ENCODE data around the gene PIGO.

PIGO gene

GRCh38 chr9:35114840-35115628, 18.6 kb upstream of the PIGO start:
- peak overlapping the region; percentile 95 for H3K27ac ChIP-seq
- peak overlapping the region; percentile 80 for H3K9ac ChIP-seq
- TF ChIP-seq Cebpa-rat (IDR thresholded peaks at IDR 0.05), result no peak

GRCh38 chr9:35114113-35114839, 17.9 kb upstream of the PIGO start:
- Histone ChIP-seq H3K9me3 (no peaks in the 10 kb centered on the region), H4K20me1 (peaks cover 37% of the 10 kb centered on the region), H3K27me3 (no peaks in the 10 kb centered on the region), H3K4me1 (peaks cover 53% of the 10 kb centered on the region), H3K4me3 (peak overlapping the region; percentile 79), H3K9ac (peak overlapping the region; percentile 80), H3K27ac (peak overlapping the region; percentile 95), H3K4me2 (peak overlapping the region; percentile 98), H3K36me3 (no peaks in the 10 kb centered on the region)
- no peak for TF ChIP-seq Cebpa-rat (IDR thresholded peaks at IDR 0.05)

More at GRCh38 chr9:35114840-35115628, 18.6 kb upstream of the PIGO start:
- Histone ChIP-seq H3K4me1 (peaks cover 45% of the 10 kb centered on the region), H3K4me2 (peak overlapping the region; percentile 98), H3K36me3 (no peaks in the 10 kb centered on the region), H3K27me3 (no peaks in the 10 kb centered on the region), H4K20me1 (peaks cover 29% of the 10 kb centered on the region), H3K4me3 (peak overlapping the region; percentile 79), H3K9me3 (no peaks in the 10 kb centered on the region)

GRCh38 chr9:35112257-35113020, 16.0 kb upstream of the PIGO start:
- peak overlapping the region; percentile 70 for H3K27ac ChIP-seq
- peak overlapping the region; percentile 98 for H3K4me2 ChIP-seq
- peak overlapping the region; percentile 74; the same call in 1 of the 2 replicates for H3K4me3 ChIP-seq
- peaks cover 56% of the 10 kb centered on the region for H3K4me1 ChIP-seq
- H3K27me3 ChIP-seq, result no peaks in the 10 kb centered on the region
- H3K9me3 ChIP-seq, result no peaks in the 10 kb centered on the region
- peak overlapping the region; percentile 69 for H3K9ac ChIP-seq
- H3K36me3 ChIP-seq, result peaks cover 13% of the 10 kb centered on the region
- no peak for TF ChIP-seq Cebpa-rat (IDR thresholded peaks at IDR 0.05)
- peaks cover 49% of the 10 kb centered on the region for H4K20me1 ChIP-seq

GRCh38 chr9:35111001-35111933, 14.9 kb upstream of the PIGO start:
- Histone ChIP-seq H4K20me1 (peaks cover 49% of the 10 kb centered on the region), H3K9ac (peak overlapping the region; percentile 80), H3K4me2 (peak overlapping the region; percentile 98), H3K9me3 (no peaks in the 10 kb centered on the region), H3K27ac (peak overlapping the region; percentile 70), H3K4me3 (peak overlapping the region; percentile 74), H3K36me3 (peaks cover 25% of the 10 kb centered on the region), H3K4me1 (peaks cover 47% of the 10 kb centered on the region), H3K27me3 (no peaks in the 10 kb centered on the region)
- no peak for TF ChIP-seq Cebpa-rat (IDR thresholded peaks at IDR 0.05)

- Histone ChIP-seq H3K27ac (no peak overlapping the region), H3K9ac (peak overlapping the region; percentile 80), H3K4me3 (no peak overlapping the region), H3K4me2 (peak overlapping the region; percentile 98), H4K20me1 (peaks cover 49% of the 10 kb centered on the region), H3K27me3 (no peaks in the 10 kb centered on the region), H3K9me3 (no peaks in the 10 kb centered on the region), H3K36me3 (peaks cover 34% of the 10 kb centered on the region), H3K4me1 (peaks cover 47% of the 10 kb centered on the region)
- no peak for TF ChIP-seq Cebpa-rat (IDR thresholded peaks at IDR 0.05)
Measured at GRCh38 chr9:35110327-35110761, 14.0 kb upstream of the PIGO start.

- Histone ChIP-seq H3K27me3 (no peaks in the 10 kb centered on the region), H3K4me1 (peaks cover 49% of the 10 kb centered on the region), H3K4me2 (peak overlapping the region; percentile 98), H3K4me3 (no peak overlapping the region), H4K20me1 (peaks cover 49% of the 10 kb centered on the region), H3K9me3 (no peaks in the 10 kb centered on the region), H3K36me3 (peaks cover 47% of the 10 kb centered on the region), H3K27ac (no peak overlapping the region), H3K9ac (peak overlapping the region; percentile 80; the same call in 1 of the 2 replicates)
- no peak for TF ChIP-seq Cebpa-rat (IDR thresholded peaks at IDR 0.05)
Measured at GRCh38 chr9:35108946-35109575, 12.7 kb upstream of the PIGO start.

GRCh38 chr9:35108461-35108860, 12.1 kb upstream of the PIGO start:
- peaks cover 49% of the 10 kb centered on the region for H4K20me1 ChIP-seq
- H3K4me1 ChIP-seq, result peaks cover 50% of the 10 kb centered on the region
- H3K27ac ChIP-seq, result no peak overlapping the region
- TF ChIP-seq Cebpa-rat (IDR thresholded peaks at IDR 0.05), result no peak
- H3K4me2 ChIP-seq, result no peak overlapping the region
- H3K4me3 ChIP-seq, result no peak overlapping the region
- peaks cover 47% of the 10 kb centered on the region for H3K36me3 ChIP-seq
- no peaks in the 10 kb centered on the region for H3K27me3 ChIP-seq
- H3K9ac ChIP-seq, result peak overlapping the region; percentile 22; the same call in 1 of the 2 replicates
- H3K9me3 ChIP-seq, result no peaks in the 10 kb centered on the region
